Measurements from ENCODE around the gene PIK3R5. TPM values are rescaled to one million over a fixed set of nuclear protein-coding genes. Genes with fewer than 3 reads are reported as not detected.
"Not testable (repeated sequence)": the region's sequence is repeated elsewhere in the genome, so short reads cannot be mapped to it uniquely, and the experiment has no call there.

PIK3R5 gene
- total RNA-seq, 4 donors from 2014 or later = 17.8 to 62.1 (median 22.5) TPM

- H3K27ac ChIP-seq = no peak overlapping the region
- H3K4me3 ChIP-seq = no peak overlapping the region
- no peaks in the 10 kb centered on the region for H3K27me3 ChIP-seq
- no peak for DNase-seq (ENCODE audit: low spot score in 2 of 2)
- H3K9me3 ChIP-seq = peaks cover 0 to 7% (median 0%) of the 10 kb centered on the region in 4 donors
- TF ChIP-seq EP300 (IDR thresholded peaks at IDR 0.05) (no peak), POLR2A (IDR thresholded peaks at IDR 0.05) (no peak), CTCF (IDR thresholded peaks at IDR 0.05) (no peak)
- peaks cover 0 to 35% (median 20%) of the 10 kb centered on the region in 4 donors for H3K4me1 ChIP-seq
- WGBS, 2 donors = 84% methylated on average over 7 of the region's 7 CpGs
- no peaks in the 10 kb centered on the region for H3K36me3 ChIP-seq
Observed at GRCh38 chr17:8861495-8862181, 103.9 kb downstream of the PIK3R5 start.

DNA sequence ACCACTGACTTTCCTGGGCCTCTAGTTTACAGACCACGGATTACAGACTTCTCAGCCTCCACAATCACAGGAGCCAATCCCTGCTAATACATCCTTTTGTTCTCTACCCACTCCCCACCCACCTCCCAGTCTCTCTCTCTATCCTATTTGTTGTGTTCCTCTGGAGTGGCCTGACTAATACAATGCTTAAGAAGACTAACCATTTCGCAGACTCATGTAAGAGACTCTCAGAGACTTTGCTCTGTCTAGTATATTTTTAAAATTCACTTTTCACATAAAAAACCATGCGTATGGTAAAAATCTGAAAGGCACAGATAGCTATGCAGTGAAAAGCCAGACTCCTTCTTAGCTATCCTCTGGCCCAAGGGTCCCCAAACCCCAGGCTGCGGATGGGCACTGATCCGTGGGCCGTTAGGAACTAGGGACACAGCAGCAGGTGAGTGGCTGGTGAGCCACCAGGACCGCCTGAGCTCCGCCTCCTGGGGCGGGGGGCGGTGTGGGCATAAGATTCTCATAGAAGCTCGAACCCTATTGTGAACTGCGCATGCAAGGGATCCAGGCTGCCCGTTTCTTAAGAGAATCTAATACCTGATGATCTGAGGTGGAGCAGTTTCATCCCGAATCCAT, 105.6 kb downstream of the PIK3R5 start:
- H3K4me1 ChIP-seq = peaks cover 0 to 35% (median 20%) of the 10 kb centered on the region in 4 donors
- H3K27ac ChIP-seq = peak overlapping the region in 2 of 4 donors; percentile 33 to 62
- TF ChIP-seq POLR2A (IDR thresholded peaks at IDR 0.05) (no peak), CTCF (IDR thresholded peaks at IDR 0.05) (no peak), EP300 (IDR thresholded peaks at IDR 0.05) (no peak)
- 87 to 94% methylated on average over 13 to 14 of the region's 14 CpGs for WGBS, 2 donors
- no peak for DNase-seq (ENCODE audit: low spot score in 2 of 2)
- H3K9me3 ChIP-seq = peaks cover 0 to 7% (median 0%) of the 10 kb centered on the region in 4 donors
- H3K27me3 ChIP-seq = no peaks in the 10 kb centered on the region
- no peaks in the 10 kb centered on the region for H3K36me3 ChIP-seq
- no peak overlapping the region for H3K4me3 ChIP-seq

GRCh38 chr17:8859027-8859803, 106.3 kb downstream of the PIK3R5 start:
- no peaks in the 10 kb centered on the region for H3K27me3 ChIP-seq
- TF ChIP-seq EP300 (IDR thresholded peaks at IDR 0.05) (peak in 1 of 2 donors; percentile 37), CTCF (IDR thresholded peaks at IDR 0.05) (no peak)
- 68 to 71% methylated on average over 10 to 11 of the region's 11 CpGs for WGBS, 2 donors
- H3K4me1 ChIP-seq = peaks cover 0 to 35% (median 20%) of the 10 kb centered on the region in 4 donors
- no peaks in the 10 kb centered on the region for H3K36me3 ChIP-seq
- peak; percentile 23 to 31 for DNase-seq (ENCODE audit: low spot score in 2 of 2)
- peaks cover 0 to 7% (median 0%) of the 10 kb centered on the region in 4 donors for H3K9me3 ChIP-seq
- H3K27ac ChIP-seq = peak overlapping the region in 2 of 4 donors; percentile 33 to 62
- H3K4me3 ChIP-seq = no peak overlapping the region

DNA sequence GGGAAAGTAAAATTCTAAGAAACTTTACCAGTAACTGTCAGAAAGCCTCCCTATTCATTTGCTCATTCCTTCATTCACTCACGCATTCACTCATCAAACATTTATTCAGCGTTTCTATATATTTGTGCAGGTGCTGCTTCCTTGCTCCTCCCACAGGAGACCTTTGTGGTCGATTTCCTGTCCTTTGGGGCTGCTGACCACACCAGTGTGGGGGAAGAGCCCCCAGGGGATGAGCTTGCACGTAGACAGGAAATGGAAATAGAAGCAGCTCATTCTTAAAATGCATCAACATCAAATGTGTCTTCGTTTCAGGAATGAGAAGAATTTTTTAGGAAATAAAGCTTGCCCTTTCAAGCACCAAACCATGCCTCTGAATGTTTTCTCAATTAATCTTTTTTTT, 107.6 kb downstream of the PIK3R5 start:
- peaks cover 0 to 35% (median 20%) of the 10 kb centered on the region in 4 donors for H3K4me1 ChIP-seq
- no peaks in the 10 kb centered on the region for H3K9me3 ChIP-seq
- peak overlapping the region in 1 of 4 donors; percentile 67 for H3K27ac ChIP-seq
- no peaks in the 10 kb centered on the region for H3K27me3 ChIP-seq
- TF ChIP-seq EP300 (IDR thresholded peaks at IDR 0.05) (peak in 1 of 2 donors; percentile 8), POLR2A (IDR thresholded peaks at IDR 0.05) (no peak)
- WGBS, 2 donors = 4 to 5% methylated on average over 5 of the region's 5 CpGs
- no peak overlapping the region for H3K4me3 ChIP-seq
- DNase-seq (ENCODE audit: low spot score in 2 of 2) = no peak
- no peaks in the 10 kb centered on the region for H3K36me3 ChIP-seq

- H3K36me3 ChIP-seq = no peaks in the 10 kb centered on the region
- peaks cover 0 to 35% (median 20%) of the 10 kb centered on the region in 4 donors for H3K4me1 ChIP-seq
- H3K27ac ChIP-seq = no peak overlapping the region
- TF ChIP-seq EP300 (IDR thresholded peaks at IDR 0.05) = no peak
- TF ChIP-seq CTCF (IDR thresholded peaks at IDR 0.05) = no peak
- no peak for TF ChIP-seq POLR2A (IDR thresholded peaks at IDR 0.05)
- DNase-seq (ENCODE audit: low spot score in 2 of 2) = no peak
- 31 to 35% methylated on average over 14 of the region's 14 CpGs for WGBS, 2 donors
- H3K4me3 ChIP-seq = no peak overlapping the region
- H3K9me3 ChIP-seq = no peaks in the 10 kb centered on the region
- H3K27me3 ChIP-seq = no peaks in the 10 kb centered on the region
Observed at GRCh38 chr17:8856869-8857575, 108.5 kb downstream of the PIK3R5 start.

- 90% methylated on average over 6 of the region's 6 CpGs for WGBS, 2 donors
- H3K27ac ChIP-seq; H3K36me3 ChIP-seq; H3K4me3 ChIP-seq; H3K27me3 ChIP-seq; H3K9me3 ChIP-seq; DNase-seq (ENCODE audit: low spot score in 2 of 2): not testable (repeated sequence)
- peaks cover 0 to 35% (median 20%) of the 10 kb centered on the region in 4 donors for H3K4me1 ChIP-seq
Observed at GRCh38 chr17:8856205-8856603, 109.3 kb downstream of the PIK3R5 start.

Data from tibial nerve (tissue), 4 donors.